Esophagus squamous epithelium (tissue), 4 donors: Measurements from ENCODE around the gene SVIL.

Source experiments
- CTCF ChIP-seq, 6 experiments: fragments of 450-650 bp in 4 of 6; fragments of 200-600 bp in 2 of 6; sonication (generic) in 2 of 6; IDR thresholded peaks; one replicate each; pipeline ENCODE4 v1.5.1; 2016 to 2019; ENCODE audit warnings: antibody characterized with exemption in 6 of 6, mild to moderate bottlenecking in 4 of 6, moderate library complexity in 4 of 6
- POLR2A ChIP-seq, 4 donors: fragments of 450-650 bp; IDR thresholded peaks; one replicate each; pipeline ENCODE4 v1.6.1; 2017; ENCODE audit warnings: antibody characterized with exemption in 4 of 4, mild to moderate bottlenecking in 4 of 4, moderate library complexity in 3 of 4

- TF ChIP-seq CTCF (IDR thresholded peaks at IDR 0.05) (no peak), POLR2A (IDR thresholded peaks at IDR 0.05) (no peak)
Measured at GRCh38 chr10:29452546-29452945, 182.2 kb downstream of the SVIL start.
